GM21717 (cell line): ENCODE results near the gene TUBD1.
"Not testable (repeated sequence)": the region's sequence is repeated elsewhere in the genome, so short reads cannot be mapped to it uniquely, and the experiment has no call there.

Experiments
- ATAC-seq: cut with Tn5 transposase; IDR thresholded peaks from one replicate; pipeline ENCODE4 v1.9.1; 2021; ENCODE audit warnings: mild to moderate bottlenecking, moderate library complexity; ENCODE audit not compliant: unreplicated experiment

Gene TUBD1

GRCh38 chr17:59845595-59846393, 46.9 kb downstream of the TUBD1 start:
- no peak for ATAC-seq

GRCh38 chr17:59844884-59845594, 47.7 kb downstream of the TUBD1 start:
- ATAC-seq, result no peak

GRCh38 chr17:59842901-59843652, 49.7 kb downstream of the TUBD1 start:
- ATAC-seq, result no peak

GRCh38 chr17:59841882-59842263, 50.9 kb downstream of the TUBD1 start:
- ATAC-seq, result not testable (repeated sequence)

GRCh38 chr17:59841091-59841881, 51.5 kb downstream of the TUBD1 start:
- ATAC-seq, result not testable (repeated sequence)

GRCh38 chr17:59840329-59841090, 52.2 kb downstream of the TUBD1 start:
- no peak for ATAC-seq

GRCh38 chr17:59839651-59840328, 53.0 kb downstream of the TUBD1 start:
- ATAC-seq, result no peak

- no peak for ATAC-seq
Observed at GRCh38 chr17:59838052-59838916, 54.5 kb downstream of the TUBD1 start.

GRCh38 chr17:59837308-59838051, 55.3 kb downstream of the TUBD1 start:
- ATAC-seq, result peak; percentile 65

- no peak for ATAC-seq
Observed at GRCh38 chr17:59832883-59833379, 59.8 kb downstream of the TUBD1 start.

GRCh38 chr17:59830846-59831486, 61.8 kb downstream of the TUBD1 start:
- no peak for ATAC-seq

- no peak for ATAC-seq
Observed at GRCh38 chr17:59830007-59830630, 62.6 kb downstream of the TUBD1 start.

- ATAC-seq, result peak; percentile 73
Observed at GRCh38 chr17:59829217-59830006, 63.3 kb downstream of the TUBD1 start.

- ATAC-seq, result not testable (repeated sequence)
Observed at GRCh38 chr17:59828819-59829216, 63.9 kb downstream of the TUBD1 start.

- no peak for ATAC-seq
Observed at GRCh38 chr17:59828478-59828760, 64.3 kb downstream of the TUBD1 start.
